ENCODE results near the gene IRF2BPL.

GRCh38 chr14:77007975-77008421 is 20.5 kb downstream of the IRF2BPL start:
- TF ChIP-seq CTCF (IDR thresholded peaks at IDR 0.05; ENCODE audit: control extremely low read depth in 1 of 3, insufficient read depth in 1 of 3, low read depth in 1 of 3, low read length in 3 of 3): no peak
- no peak for TF ChIP-seq YY1 (IDR thresholded peaks at IDR 0.05; ENCODE audit: low read depth, low read length)
- no peak for TF ChIP-seq RFX5 (IDR thresholded peaks at IDR 0.05; ENCODE audit: borderline replicate concordance, low read depth, low read length)
- TF ChIP-seq TBP (IDR thresholded peaks at IDR 0.05; ENCODE audit: low read depth, low read length): no peak
- no peak for TF ChIP-seq POLR2AphosphoS5 (IDR thresholded peaks at IDR 0.05; ENCODE audit: low read depth, low read length)
- TF ChIP-seq EZH2 (IDR thresholded peaks at IDR 0.05; ENCODE audit: low read depth, low read length, severe bottlenecking): no peak
- no peak for TF ChIP-seq RXRA (IDR thresholded peaks at IDR 0.05; ENCODE audit: insufficient read depth, low read depth, low read length)
- no peak for TF ChIP-seq SP1 (IDR thresholded peaks at IDR 0.05; ENCODE audit: low read depth, low read length)
- no peak for TF ChIP-seq JUND (IDR thresholded peaks at IDR 0.05; ENCODE audit: low read length)
- TF ChIP-seq EP300 (IDR thresholded peaks at IDR 0.05; ENCODE audit: borderline replicate concordance in 1 of 2, low read depth in 2 of 2, low read length in 2 of 2): no peak
